ENCODE results near the gene DOC2B. TPM values are rescaled to one million over a fixed set of nuclear protein-coding genes. Genes with fewer than 3 reads are reported as not detected.
A peak's percentile ranks its signal among the peaks of the same experiment; 100 is the strongest.
"Not testable (repeated sequence)": the region's sequence is repeated elsewhere in the genome, so short reads cannot be mapped to it uniquely, and the experiment has no call there.

The DOC2B gene
- total RNA-seq, 1 donor from 2014 or later, result 0.32 TPM

- H3K4me1 Mint-ChIP-seq (ENCODE audit: low read depth), result no peaks in the 10 kb centered on the region
- TF ChIP-seq CTCF (IDR thresholded peaks at IDR 0.05), result no peak
- H3K9me3 Mint-ChIP-seq (ENCODE audit: low read depth), result no peaks in the 10 kb centered on the region
- H3K4me3 Mint-ChIP-seq (ENCODE audit: unreplicated experiment), result no peak overlapping the region
- no peaks in the 10 kb centered on the region for H3K36me3 Mint-ChIP-seq (ENCODE audit: low read depth)
- H3K27ac Mint-ChIP-seq (ENCODE audit: unreplicated experiment), result no peak overlapping the region
- peaks cover 7% of the 10 kb centered on the region for H3K27me3 Mint-ChIP-seq (ENCODE audit: low read depth)
- DNase-seq (ENCODE audit: low spot score), result no peak
These were observed 9.6 kb downstream of the DOC2B start for GRCh38 chr17:171871-172270.

GRCh38 chr17:170130-170670 lies 11.2 kb downstream of the DOC2B start:
- Mint-ChIP-seq H3K27me3 (ENCODE audit: low read depth) (peaks cover 7% of the 10 kb centered on the region), H3K27ac (ENCODE audit: unreplicated experiment) (no peak overlapping the region), H3K4me1 (ENCODE audit: low read depth) (no peaks in the 10 kb centered on the region), H3K4me3 (ENCODE audit: unreplicated experiment) (no peak overlapping the region), H3K9me3 (ENCODE audit: low read depth) (no peaks in the 10 kb centered on the region), H3K36me3 (ENCODE audit: low read depth) (no peaks in the 10 kb centered on the region)
- no peak for TF ChIP-seq CTCF (IDR thresholded peaks at IDR 0.05)
- DNase-seq (ENCODE audit: low spot score), result no peak

GRCh38 chr17:168614-169013 lies 12.8 kb downstream of the DOC2B start:
- not testable (repeated sequence) for H3K36me3 Mint-ChIP-seq (ENCODE audit: low read depth); H3K27me3 Mint-ChIP-seq (ENCODE audit: low read depth); H3K4me3 Mint-ChIP-seq (ENCODE audit: unreplicated experiment); H3K27ac Mint-ChIP-seq (ENCODE audit: unreplicated experiment); DNase-seq (ENCODE audit: low spot score); H3K4me1 Mint-ChIP-seq (ENCODE audit: low read depth); H3K9me3 Mint-ChIP-seq (ENCODE audit: low read depth)

GRCh38 chr17:165939-166338 lies 15.5 kb downstream of the DOC2B start:
- Mint-ChIP-seq H3K4me1 (ENCODE audit: low read depth) (no peaks in the 10 kb centered on the region), H3K27me3 (ENCODE audit: low read depth) (peaks cover 10% of the 10 kb centered on the region), H3K9me3 (ENCODE audit: low read depth) (no peaks in the 10 kb centered on the region), H3K36me3 (ENCODE audit: low read depth) (no peaks in the 10 kb centered on the region), H3K4me3 (ENCODE audit: unreplicated experiment) (no peak overlapping the region), H3K27ac (ENCODE audit: unreplicated experiment) (no peak overlapping the region)
- no peak for TF ChIP-seq CTCF (IDR thresholded peaks at IDR 0.05)
- peak; percentile 90 for DNase-seq (ENCODE audit: low spot score)

- Mint-ChIP-seq H3K9me3 (ENCODE audit: low read depth) (no peaks in the 10 kb centered on the region), H3K4me1 (ENCODE audit: low read depth) (no peaks in the 10 kb centered on the region), H3K36me3 (ENCODE audit: low read depth) (no peaks in the 10 kb centered on the region), H3K27me3 (ENCODE audit: low read depth) (peaks cover 10% of the 10 kb centered on the region), H3K27ac (ENCODE audit: unreplicated experiment) (no peak overlapping the region), H3K4me3 (ENCODE audit: unreplicated experiment) (no peak overlapping the region)
- no peak for DNase-seq (ENCODE audit: low spot score)
- TF ChIP-seq CTCF (IDR thresholded peaks at IDR 0.05), result peak; percentile 80
These were observed 16.9 kb downstream of the DOC2B start for GRCh38 chr17:164303-165235.
